GM19239 (cell line): Measurements from ENCODE around the gene ZIC1.

ENCODE experiments used
- DNase-seq: peaks from one replicate; pipeline ENCODE4 v3.0.0; 2011; ENCODE audit warnings: low spot score; ENCODE audit not compliant: insufficient read length
- FAIRE-seq: peaks from 2 replicates; lab custom pipeline; 2011; peaks lifted over from hg19 to GRCh38; lab: Jason Lieb, UNC

Gene ZIC1

GRCh38 chr3:147409143-147410115, at the start of gene ZIC1:
ZIC1 (plus strand) TSS chr3:147409365; CDS start chr3:147410113, 748 bp downstream.
- FAIRE-seq: no peak

GRCh38 chr3:147360051-147360439, 49.1 kb upstream of the ZIC1 start:
- DNase-seq: no peak
- FAIRE-seq: no peak

More at GRCh38 chr3:147409143-147410115, at the start of gene ZIC1:
- no peak for DNase-seq

DNA sequence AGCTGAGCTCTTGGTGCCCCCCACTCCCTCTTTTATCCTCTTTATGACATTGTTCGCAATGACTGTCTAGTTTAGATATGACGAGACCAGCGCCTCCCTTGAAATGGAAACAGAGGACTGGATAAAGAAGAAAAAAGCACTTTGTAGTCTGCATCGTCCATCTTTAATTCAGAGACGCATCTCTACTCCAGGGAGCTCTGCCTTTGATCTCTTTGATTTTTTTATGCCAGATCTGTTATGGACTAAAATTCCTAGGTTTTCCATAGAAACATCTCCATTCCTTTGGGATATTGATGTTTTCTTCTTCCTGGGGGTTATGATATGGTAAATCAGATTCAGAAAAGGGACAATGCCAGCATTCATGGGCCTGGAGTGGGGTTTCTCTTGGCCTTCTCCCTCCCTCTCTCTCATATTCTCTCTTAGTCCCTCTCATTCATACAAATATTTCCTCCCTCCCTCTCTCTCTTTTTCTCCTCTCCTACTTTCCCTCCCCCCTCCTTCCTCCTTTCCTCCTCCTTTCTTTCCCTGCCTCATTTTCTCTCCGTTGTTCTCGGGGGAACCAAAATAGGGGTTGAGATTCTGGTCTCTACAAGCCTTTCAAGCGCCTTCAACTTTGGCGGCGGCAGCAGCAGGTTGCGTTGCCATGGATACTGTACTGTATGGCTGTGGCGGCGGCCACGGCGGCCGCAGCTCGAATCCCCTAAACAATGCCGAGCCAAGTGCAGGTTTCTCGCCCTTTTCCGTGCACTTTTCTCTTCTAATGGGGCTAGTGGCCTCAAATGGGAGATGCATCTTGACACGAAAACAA, 48.3 kb upstream of the ZIC1 start:
- DNase-seq (no peak), FAIRE-seq (no peak)

DNA sequence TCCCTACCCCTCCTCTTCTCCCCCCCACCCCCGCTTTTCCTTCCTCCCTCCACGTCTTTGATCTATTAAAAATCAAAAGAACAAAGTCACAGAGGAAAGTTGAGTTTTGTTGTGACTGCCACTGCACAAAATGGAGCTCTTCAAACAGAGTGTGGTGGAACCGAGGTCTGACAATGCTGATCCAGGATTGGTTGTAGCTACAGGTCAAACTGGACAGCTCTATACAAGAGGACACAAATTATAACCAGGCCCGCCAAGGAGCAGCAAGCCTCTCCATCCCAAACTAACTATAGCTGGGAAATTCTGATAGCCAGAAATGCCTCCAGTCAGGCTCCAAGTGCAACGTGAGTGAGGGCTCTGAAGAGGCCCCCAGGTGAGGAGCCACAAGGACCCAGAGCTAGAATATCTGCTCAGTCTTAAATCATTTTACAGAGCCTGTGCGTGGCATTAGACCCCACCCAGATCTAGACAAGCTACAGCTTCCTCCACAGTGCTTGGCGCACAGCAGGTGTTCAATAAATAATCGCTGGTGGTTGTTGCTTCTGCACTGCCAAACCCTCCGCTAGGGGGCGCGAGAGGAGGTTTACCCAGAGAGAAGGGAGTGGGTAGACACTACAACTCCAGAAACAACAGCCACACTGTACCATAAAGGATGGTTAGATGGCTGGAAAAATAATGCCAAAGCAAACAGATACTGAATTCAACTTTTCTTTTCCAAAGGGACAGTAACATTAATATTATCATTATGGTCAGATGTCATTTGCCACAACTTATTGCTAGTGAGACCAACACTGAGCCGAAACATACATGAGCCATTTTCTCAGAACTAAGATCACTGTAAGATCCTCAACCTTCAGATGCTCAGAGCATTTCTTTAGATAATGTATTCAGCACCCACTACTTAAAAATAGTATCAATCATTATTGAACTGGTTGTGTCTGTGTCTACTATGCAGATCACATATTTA, 47.4 kb upstream of the ZIC1 start:
- no peak for DNase-seq
- no peak for FAIRE-seq

- no peak for FAIRE-seq
- DNase-seq: no peak
Observed at GRCh38 chr3:147364771-147365170, 44.4 kb upstream of the ZIC1 start.

DNA sequence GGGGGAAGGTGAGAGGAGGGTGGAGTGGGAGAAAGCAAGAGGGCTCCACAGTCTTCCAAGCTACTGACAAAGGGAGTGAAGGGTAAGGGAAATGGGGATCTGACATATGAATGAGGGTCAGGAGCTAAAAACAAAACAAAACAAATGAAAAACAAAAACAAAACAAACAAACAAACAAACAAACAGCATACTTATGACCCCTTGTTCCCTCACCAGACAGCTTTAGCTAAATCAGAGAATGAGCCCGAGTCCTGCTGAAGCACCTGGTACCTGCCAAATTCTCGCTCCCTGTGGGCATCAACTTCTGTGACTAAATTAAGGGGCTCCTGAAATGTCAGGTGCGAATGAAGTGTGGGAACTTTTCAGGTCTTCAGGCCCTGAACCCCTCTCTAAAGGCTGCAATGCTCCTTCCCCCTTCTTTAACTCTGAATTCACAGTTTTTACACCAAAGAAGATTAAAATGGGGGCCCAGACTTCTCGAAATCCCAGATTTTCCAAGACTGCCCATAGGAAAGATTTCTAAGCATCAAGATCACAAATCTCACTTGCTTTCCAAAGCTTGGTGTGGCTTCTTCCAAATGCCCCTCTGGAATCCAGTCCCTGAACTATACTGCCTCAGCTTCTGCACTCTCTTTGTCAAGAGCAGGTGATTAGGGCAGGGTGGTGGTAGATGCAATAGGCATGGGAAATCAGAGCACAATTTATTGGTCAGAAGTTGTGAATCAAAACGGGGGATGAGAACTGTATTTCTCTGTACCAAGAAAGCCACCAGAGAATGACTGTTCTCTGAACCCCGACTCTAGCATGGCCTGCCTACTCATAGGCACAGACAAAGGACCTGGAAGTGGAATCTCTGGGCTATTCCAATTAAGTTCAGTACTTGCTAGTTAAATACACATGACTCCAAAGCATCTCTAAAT, 43.7 kb upstream of the ZIC1 start:
- FAIRE-seq (no peak), DNase-seq (no peak)

GRCh38 chr3:147367676-147368075, 41.5 kb upstream of the ZIC1 start:
- FAIRE-seq: no peak
- no peak for DNase-seq

GRCh38 chr3:147368151-147368550, 41.0 kb upstream of the ZIC1 start:
- DNase-seq (no peak), FAIRE-seq (no peak)

- FAIRE-seq: no peak
- DNase-seq: no peak
Observed at GRCh38 chr3:147368561-147369221, 40.5 kb upstream of the ZIC1 start.

DNA sequence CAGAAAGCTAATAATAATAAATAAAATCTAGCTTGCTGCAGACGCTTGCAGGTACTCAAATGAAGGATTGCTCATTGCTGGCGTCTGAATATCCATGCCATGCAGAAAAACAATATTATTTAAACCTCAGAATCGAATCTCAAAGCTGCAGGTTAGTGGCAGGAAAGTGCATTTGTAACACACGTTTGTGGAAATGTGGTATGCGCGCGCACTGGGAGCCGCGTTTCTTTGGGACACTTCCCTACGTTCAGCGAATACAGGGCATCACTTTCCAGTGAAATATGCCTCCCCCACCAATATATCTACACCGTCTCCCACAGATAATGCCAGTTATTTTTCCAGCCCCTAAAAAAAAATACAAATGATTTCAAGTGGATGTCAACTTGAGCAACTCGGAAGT, 39.9 kb upstream of the ZIC1 start:
- DNase-seq (no peak), FAIRE-seq (no peak)

DNA sequence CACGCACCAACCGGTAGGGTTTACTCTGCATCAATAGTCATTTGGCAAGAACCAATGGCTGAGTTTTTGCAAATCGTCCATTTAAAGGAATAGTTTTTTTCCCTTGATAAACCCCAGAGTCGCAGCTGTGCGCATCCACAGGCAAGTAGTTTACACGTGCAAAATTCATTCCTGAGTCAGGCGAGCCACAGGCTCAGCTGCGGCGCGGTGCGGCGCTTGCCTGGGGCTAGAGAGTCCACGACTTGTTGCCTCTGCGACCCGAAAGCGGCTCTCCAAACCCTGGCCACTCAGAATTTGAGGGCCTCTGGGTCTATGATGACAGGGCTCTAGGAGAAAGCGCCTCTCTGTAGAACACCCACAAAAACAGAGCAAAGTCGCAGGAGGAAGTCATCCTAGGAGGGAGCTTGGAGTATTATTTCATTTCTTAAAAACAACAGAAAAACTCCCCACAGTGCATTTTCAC, 39.5 kb upstream of the ZIC1 start:
- no peak for DNase-seq
- no peak for FAIRE-seq

DNA sequence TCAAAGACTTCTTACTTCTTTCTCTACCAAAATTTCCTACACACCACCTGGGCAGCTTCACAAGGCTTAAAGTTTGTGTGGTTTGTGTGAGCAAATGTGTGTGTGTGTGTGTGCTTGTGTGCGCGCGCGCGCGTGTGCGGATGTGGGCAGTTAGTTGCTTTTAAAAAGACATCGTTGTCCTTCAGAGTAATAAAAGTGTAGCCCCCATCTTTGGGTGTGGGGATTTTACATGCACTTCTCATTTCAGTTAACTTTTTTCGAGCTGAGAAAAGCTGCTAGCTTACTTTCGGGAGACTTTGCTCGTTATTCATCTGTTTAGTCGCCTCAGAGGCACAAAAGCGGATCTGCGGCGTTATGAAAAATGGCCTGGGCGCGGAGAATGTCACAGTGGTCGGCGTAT, 38.8 kb upstream of the ZIC1 start:
- FAIRE-seq (no peak), DNase-seq (no peak)

GRCh38 chr3:147371140-147371539, 38.0 kb upstream of the ZIC1 start:
- no peak for DNase-seq
- FAIRE-seq: no peak

DNA sequence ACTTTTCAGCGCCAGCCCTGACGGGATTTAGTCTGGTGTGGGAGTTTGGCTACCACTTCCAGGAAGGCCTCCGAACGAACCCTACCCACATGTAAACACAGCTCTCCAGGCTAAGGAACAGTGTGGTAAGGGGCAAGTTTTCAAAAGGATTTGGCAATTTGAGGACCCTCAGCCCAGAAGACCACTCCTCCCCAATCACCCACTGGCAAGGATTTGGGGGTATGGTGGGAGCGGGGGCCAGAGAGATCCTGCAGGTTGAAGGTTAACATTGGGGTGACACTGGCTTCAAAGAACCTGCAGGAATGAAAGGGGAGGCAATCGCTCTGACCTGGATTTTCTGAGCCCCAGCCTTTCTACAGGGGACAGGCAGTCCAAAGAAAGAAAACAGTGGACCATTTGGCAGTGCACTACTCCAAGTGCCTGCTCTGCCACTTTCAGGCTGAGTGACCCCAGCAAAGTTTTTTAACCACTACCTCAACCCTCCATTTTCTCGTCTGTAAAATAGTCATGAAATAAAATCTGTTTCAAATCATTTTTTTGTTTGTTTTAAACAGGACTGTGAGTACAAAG, 37.3 kb upstream of the ZIC1 start:
- FAIRE-seq: no peak
- no peak for DNase-seq

DNA sequence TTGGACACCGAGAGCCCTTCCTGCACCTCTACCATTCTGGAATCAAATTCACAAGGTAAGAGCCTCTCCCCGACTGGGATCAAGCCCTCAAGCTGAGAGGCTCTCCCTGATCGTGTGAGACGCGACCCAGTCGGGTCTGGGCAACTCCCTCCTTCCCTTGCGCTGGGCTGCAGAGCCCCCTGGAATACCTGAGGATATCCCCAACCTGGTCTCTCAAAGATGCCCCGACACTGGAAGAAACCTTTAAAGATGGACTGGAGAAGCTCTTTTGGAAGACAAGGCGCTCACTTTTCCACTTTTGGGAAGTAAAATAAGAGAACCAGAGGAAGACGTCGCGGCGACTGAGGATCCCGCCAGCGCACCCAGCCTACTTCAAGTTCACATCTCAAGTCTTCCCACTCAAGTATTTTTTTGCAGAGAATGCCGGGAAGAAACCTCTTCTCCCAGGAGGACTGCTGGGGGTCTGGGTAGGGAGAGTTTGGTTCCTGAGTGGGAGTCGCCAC, 36.6 kb upstream of the ZIC1 start:
- FAIRE-seq (no peak), DNase-seq (no peak)

DNA sequence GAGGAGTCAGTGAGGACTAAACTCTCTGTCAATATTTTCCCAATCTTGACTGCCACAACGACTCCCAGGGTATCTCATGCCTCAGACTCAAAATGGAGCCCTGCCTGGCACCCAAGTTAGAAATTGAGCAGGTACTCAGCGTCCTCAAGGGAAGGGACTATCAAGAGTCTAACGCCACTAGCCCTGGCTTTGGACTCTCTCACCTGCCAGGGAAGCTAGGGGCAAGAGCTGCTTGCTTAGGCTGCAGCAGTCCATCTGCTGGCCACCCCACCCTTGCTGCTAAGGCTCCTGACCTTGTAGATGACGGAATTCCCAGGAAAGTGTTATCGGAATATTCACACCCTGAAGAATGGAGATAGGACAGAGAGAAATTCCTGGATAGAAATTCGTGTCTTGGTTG, 35.9 kb upstream of the ZIC1 start:
- FAIRE-seq (no peak), DNase-seq (no peak)

- DNase-seq (no peak), FAIRE-seq (no peak)
Observed at GRCh38 chr3:147377412-147378367, 31.5 kb upstream of the ZIC1 start.
